GM06990 (cell line): ENCODE results near the gene RBM4B.

ENCODE experiments used
- DNase-seq: peaks from one replicate; pipeline ENCODE4 v3.0.0-alpha.2; 2011; ENCODE audit not compliant: insufficient read length; ENCODE audit errors: extremely low read depth
- H3K27me3 ChIP-seq: replicated peaks from 2 replicates; pipeline ENCODE4 v1.6.0; 2011; ENCODE audit warnings: low read length; ENCODE audit not compliant: control insufficient read depth, insufficient read depth
- H3K36me3 ChIP-seq: 2 replicates; pipeline ENCODE4 v1.5.1; 2011; ENCODE audit warnings: low read length; ENCODE audit not compliant: control insufficient read depth, insufficient read depth
- H3K4me3 ChIP-seq: replicated peaks from 2 replicates; pipeline ENCODE4 v1.5.1; 2011; ENCODE audit warnings: low read depth, mild to moderate bottlenecking, control low read depth, low read length
- TF ChIP-seq, protein P1 (sequence below): IDR thresholded peaks from 2 replicates; pipeline ENCODE4 v1.5.1; 2011; ENCODE audit warnings: low read length, control low read depth, mild to moderate bottlenecking, inconsistent platforms; ENCODE audit not compliant: insufficient read depth, poor library complexity, severe bottlenecking

Gene RBM4B

GRCh38 chr11:66694732-66695207 is 17.1 kb upstream of the RBM4B start:
- no peaks in the 10 kb centered on the region for H3K36me3 ChIP-seq
- H3K27me3 ChIP-seq = no peaks in the 10 kb centered on the region
- H3K4me3 ChIP-seq = no peak overlapping the region
- peak; percentile 51 for DNase-seq
- TF ChIP-seq, protein P1, sequence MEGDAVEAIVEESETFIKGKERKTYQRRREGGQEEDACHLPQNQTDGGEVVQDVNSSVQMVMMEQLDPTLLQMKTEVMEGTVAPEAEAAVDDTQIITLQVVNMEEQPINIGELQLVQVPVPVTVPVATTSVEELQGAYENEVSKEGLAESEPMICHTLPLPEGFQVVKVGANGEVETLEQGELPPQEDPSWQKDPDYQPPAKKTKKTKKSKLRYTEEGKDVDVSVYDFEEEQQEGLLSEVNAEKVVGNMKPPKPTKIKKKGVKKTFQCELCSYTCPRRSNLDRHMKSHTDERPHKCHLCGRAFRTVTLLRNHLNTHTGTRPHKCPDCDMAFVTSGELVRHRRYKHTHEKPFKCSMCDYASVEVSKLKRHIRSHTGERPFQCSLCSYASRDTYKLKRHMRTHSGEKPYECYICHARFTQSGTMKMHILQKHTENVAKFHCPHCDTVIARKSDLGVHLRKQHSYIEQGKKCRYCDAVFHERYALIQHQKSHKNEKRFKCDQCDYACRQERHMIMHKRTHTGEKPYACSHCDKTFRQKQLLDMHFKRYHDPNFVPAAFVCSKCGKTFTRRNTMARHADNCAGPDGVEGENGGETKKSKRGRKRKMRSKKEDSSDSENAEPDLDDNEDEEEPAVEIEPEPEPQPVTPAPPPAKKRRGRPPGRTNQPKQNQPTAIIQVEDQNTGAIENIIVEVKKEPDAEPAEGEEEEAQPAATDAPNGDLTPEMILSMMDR = peak; percentile 94

DNA sequence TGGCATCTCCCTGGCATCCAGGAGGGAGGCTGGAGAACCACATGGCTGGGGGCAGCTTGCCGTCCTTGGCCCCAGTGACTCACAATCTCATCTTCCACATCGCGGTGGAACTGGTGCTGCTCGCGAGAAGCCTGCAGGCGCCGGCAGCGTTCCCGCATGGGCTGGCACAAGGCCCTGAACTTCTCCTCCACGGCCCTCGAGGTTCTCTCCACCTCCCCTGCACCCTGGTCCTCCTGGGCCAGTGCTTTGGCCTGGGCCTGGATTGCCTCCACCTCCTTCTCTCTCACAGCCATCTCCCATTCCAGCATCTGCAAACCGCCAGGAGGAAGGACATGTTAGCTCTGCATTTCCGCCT is 16.3 kb upstream of the RBM4B start:
- H3K36me3 ChIP-seq = no peaks in the 10 kb centered on the region
- TF ChIP-seq, protein P1 = no peak
- DNase-seq = no peak
- no peaks in the 10 kb centered on the region for H3K27me3 ChIP-seq
- H3K4me3 ChIP-seq = no peak overlapping the region

- Histone ChIP-seq H3K4me3 (no peak overlapping the region), H3K27me3 (no peaks in the 10 kb centered on the region), H3K36me3 (no peaks in the 10 kb centered on the region)
- DNase-seq = no peak
- TF ChIP-seq, protein P1 = no peak
Measured at GRCh38 chr11:66693356-66694055, 15.8 kb upstream of the RBM4B start.

- TF ChIP-seq, protein P1 = no peak
- H3K27me3 ChIP-seq = no peaks in the 10 kb centered on the region
- no peak overlapping the region for H3K4me3 ChIP-seq
- DNase-seq = no peak
- H3K36me3 ChIP-seq = no peaks in the 10 kb centered on the region
Measured at GRCh38 chr11:66692871-66693331, 15.2 kb upstream of the RBM4B start.

- Histone ChIP-seq H3K36me3 (no peaks in the 10 kb centered on the region), H3K27me3 (no peaks in the 10 kb centered on the region), H3K4me3 (no peak overlapping the region)
- TF ChIP-seq, protein P1 = no peak
- no peak for DNase-seq
Measured at GRCh38 chr11:66692446-66692845, 14.8 kb upstream of the RBM4B start.
